Measurements from ENCODE around the gene H6PD. TPM values are rescaled to one million over a fixed set of nuclear protein-coding genes. Genes with fewer than 3 reads are reported as not detected.
A peak's percentile ranks its signal among the peaks of the same experiment; 100 is the strongest.

H6PD gene
- total RNA-seq, 8 experiments from 2014 or later: 6.8 to 23.4 (median 9.3) TPM

DNA sequence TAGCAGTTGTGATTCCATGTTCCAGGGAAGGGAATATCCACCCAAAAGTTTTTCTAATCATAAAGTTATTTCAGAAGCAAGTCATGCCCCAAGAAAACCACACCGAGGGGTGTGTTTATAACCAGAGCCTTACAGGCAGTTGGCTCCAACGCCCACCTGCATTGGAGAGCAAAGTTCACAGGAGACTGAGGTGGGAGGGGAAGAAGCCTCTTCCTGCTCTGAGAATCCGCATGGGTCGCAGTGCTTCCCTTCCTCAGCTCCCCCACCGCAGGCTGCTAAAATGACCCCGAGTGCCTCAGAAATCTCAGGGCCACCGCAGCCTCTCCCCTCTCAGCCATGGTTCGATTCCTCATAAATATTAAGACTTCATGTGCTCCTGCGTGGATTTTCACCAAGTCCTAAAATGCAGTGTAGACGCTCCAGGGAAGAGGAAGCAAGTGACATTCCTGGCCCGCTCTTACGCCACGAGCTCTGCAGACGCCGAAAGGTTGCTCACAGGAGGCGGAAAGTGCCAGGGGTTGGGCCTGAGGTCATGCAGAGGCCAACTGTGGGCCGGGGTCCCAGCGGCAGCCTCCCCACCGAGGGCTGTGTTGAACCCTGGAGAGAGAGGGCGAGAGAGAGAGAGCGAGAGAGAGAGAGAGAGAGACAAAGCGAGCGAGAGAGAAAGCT, 44.7 kb downstream of the H6PD start:
- Histone ChIP-seq H3K4me3 (no peak overlapping the region), H3K4me1 (replicated peaks in 1 of 2) (peaks cover 0 to 22% of the 10 kb centered on the region in 2 donors), H3K27ac (no peak overlapping the region)
- in situ Hi-C loops (cut with MboI; ENCODE audit: low pct_unique_long_range_greater_than_20kb in 2 of 9, low sequenced_read_pairs in 9 of 9, unreplicated experiment in 9 of 9): loop anchor here in 1 of 9 experiments (25.0 kb wide), 1 partner anchor 208 kb away; no protein-coding TSS in a partner anchor
- 20 to 100% (median 63%) methylated on average over 1 to 16 of the region's 23 CpGs; no CpG with 5 or more reads in 1 of the 10 experiments for WGBS, 10 experiments
- ATAC-seq (replicated peaks in 6 of 8): no peak

- Histone ChIP-seq H3K4me3 (no peak overlapping the region), H3K27ac (no peak overlapping the region), H3K4me1 (replicated peaks in 1 of 2) (peaks cover 0 to 22% of the 10 kb centered on the region in 2 donors)
- peak; percentile 87 to 95 (median 90) for ATAC-seq (replicated peaks in 6 of 8)
- WGBS, 10 experiments: 0 to 86% (median 47%) methylated on average over 1 to 13 of the region's 36 CpGs; no CpG with 5 or more reads in 3 of the 10 experiments
- in situ Hi-C loops (cut with MboI; ENCODE audit: low pct_unique_long_range_greater_than_20kb in 2 of 9, low sequenced_read_pairs in 9 of 9, unreplicated experiment in 9 of 9): loop anchor here in 2 of 9 experiments (10.0 to 25.0 kb wide), 2 partner anchors 207 to 215 kb away; no protein-coding TSS in a partner anchor
Measured at GRCh38 chr1:9280015-9280860, 45.7 kb downstream of the H6PD start.

DNA sequence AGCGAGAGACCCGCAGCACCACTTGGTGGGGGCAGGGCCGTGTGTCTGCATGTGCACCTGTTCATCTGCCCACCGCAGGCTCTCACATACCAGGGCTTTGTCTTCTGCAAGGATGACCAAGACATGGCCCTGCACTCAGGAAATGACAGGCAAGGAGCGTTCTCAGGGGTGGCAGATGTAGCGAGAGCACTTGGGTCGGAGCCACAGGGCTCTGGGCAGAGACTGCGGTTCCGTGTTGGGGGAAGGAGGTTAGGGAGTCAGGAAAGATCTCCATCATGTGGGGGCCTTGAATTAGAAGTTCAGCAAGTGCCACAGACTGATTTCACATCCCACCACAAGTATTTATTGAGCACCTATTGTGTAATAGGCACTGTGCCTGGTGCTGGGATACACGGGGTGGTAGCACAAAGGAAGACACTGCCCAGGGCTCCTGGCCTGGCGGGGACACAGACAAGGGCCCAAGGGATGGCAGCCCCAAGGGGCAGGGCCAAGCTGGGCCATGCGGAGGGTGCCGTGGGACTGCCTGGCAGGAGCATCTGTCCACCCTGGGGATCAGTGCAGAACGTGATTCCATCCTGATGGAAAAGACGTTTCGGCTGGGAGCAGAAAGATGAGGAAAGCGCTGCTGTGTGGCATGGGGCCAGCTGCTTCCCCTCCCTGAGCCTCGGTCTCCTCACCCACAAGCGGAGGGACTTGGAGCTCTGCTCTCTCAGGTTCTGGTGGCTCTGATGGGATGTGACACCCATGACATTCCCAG, 46.7 kb downstream of the H6PD start:
- no peak for ATAC-seq (replicated peaks in 6 of 8)
- Histone ChIP-seq H3K4me3 (no peak overlapping the region), H3K27ac (no peak overlapping the region), H3K4me1 (replicated peaks in 1 of 2) (peaks cover 0 to 12% of the 10 kb centered on the region in 2 donors)
- 37 to 90% (median 63%) methylated on average over 1 to 13 of the region's 19 CpGs; no CpG with 5 or more reads in 1 of the 10 experiments for WGBS, 10 experiments
- in situ Hi-C loops (cut with MboI; ENCODE audit: low pct_unique_long_range_greater_than_20kb in 2 of 9, low sequenced_read_pairs in 9 of 9, unreplicated experiment in 9 of 9): loop anchor here in 2 of 9 experiments (10.0 to 25.0 kb wide), 2 partner anchors 206 to 214 kb away; no protein-coding TSS in a partner anchor

- in situ Hi-C loops (cut with MboI; ENCODE audit: low pct_unique_long_range_greater_than_20kb in 2 of 9, low sequenced_read_pairs in 9 of 9, unreplicated experiment in 9 of 9): loop anchor here in 2 of 9 experiments (10.0 to 25.0 kb wide), 2 partner anchors 205 to 213 kb away; no protein-coding TSS in a partner anchor
- peaks cover 0 to 12% of the 10 kb centered on the region in 2 donors for H3K4me1 ChIP-seq (replicated peaks in 1 of 2)
- ATAC-seq (replicated peaks in 6 of 8): peak in 5 of 8 experiments; percentile 5 to 48 (median 13)
- H3K27ac ChIP-seq: no peak overlapping the region
- WGBS, 10 experiments: 10 to 90% (median 49%) methylated on average over 1 to 9 of the region's 12 CpGs; no CpG with 5 or more reads in 3 of the 10 experiments
- H3K4me3 ChIP-seq: no peak overlapping the region
Measured at GRCh38 chr1:9281908-9282695, 47.5 kb downstream of the H6PD start.

- H3K4me3 ChIP-seq: no peak overlapping the region
- peaks cover 0 to 12% of the 10 kb centered on the region in 2 donors for H3K4me1 ChIP-seq (replicated peaks in 1 of 2)
- no peak overlapping the region for H3K27ac ChIP-seq
- WGBS, 10 experiments: 59 to 100% (median 74%) methylated on average over 1 to 3 of the region's 4 CpGs; no CpG with 5 or more reads in 6 of the 10 experiments
- in situ Hi-C loops (cut with MboI; ENCODE audit: low pct_unique_long_range_greater_than_20kb in 2 of 9, low sequenced_read_pairs in 9 of 9, unreplicated experiment in 9 of 9): loop anchor here in 2 of 9 experiments (10.0 to 25.0 kb wide), 2 partner anchors 205 to 212 kb away; no protein-coding TSS in a partner anchor
- ATAC-seq (replicated peaks in 6 of 8): no peak
Measured at GRCh38 chr1:9282696-9282955, 48.1 kb downstream of the H6PD start.

- Histone ChIP-seq H3K4me1 (replicated peaks in 1 of 2) (peaks cover 0 to 12% of the 10 kb centered on the region in 2 donors), H3K27ac (no peak overlapping the region), H3K4me3 (no peak overlapping the region)
- 78 to 100% (median 86%) methylated on average over 1 to 2 of the region's 2 CpGs; no CpG with 5 or more reads in 1 of the 10 experiments for WGBS, 10 experiments
- in situ Hi-C loops (cut with MboI; ENCODE audit: low pct_unique_long_range_greater_than_20kb in 2 of 9, low sequenced_read_pairs in 9 of 9, unreplicated experiment in 9 of 9): loop anchor here in 2 of 9 experiments (10.0 to 25.0 kb wide), 2 partner anchors 203 to 211 kb away; no protein-coding TSS in a partner anchor
- no peak for ATAC-seq (replicated peaks in 6 of 8)
Measured at GRCh38 chr1:9284061-9284460, 49.5 kb downstream of the H6PD start.

GRCh38 chr1:9286556-9286955, 52.0 kb downstream of the H6PD start:
- Histone ChIP-seq H3K4me1 (replicated peaks in 1 of 2) (peaks cover 12 to 15% of the 10 kb centered on the region in 2 donors), H3K4me3 (no peak overlapping the region), H3K27ac (no peak overlapping the region)
- no peak for ATAC-seq (replicated peaks in 6 of 8)
- 71 to 100% (median 94%) methylated on average over 1 to 6 of the region's 6 CpGs; no CpG with 5 or more reads in 3 of the 10 experiments for WGBS, 10 experiments
- in situ Hi-C loops (cut with MboI; ENCODE audit: low pct_unique_long_range_greater_than_20kb in 2 of 9, low sequenced_read_pairs in 9 of 9, unreplicated experiment in 9 of 9): loop anchor here in 2 of 9 experiments (10.0 to 25.0 kb wide), 2 partner anchors 201 to 208 kb away; no protein-coding TSS in a partner anchor

DNA sequence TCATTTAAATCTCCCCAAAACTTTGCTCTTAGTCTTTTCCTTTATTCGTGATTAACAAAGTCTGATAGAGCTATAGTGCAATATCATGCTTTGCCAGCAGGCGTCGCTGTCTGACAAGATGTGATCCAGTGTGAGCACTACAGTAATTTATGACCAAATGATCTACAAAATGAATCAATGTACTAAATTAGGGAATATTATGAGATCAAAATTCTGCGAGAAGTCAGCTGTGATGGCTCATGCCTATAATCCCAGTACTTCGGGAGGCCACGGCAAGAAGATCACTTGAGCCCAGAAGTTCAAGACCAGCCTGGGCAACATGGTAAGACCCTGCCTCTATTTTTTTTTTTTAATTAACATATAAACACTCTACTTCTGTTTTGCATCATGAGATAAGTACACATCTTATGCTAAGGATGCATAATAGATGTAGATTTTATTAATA, 54.5 kb downstream of the H6PD start:
- in situ Hi-C loops (cut with MboI; ENCODE audit: low pct_unique_long_range_greater_than_20kb in 2 of 9, low sequenced_read_pairs in 9 of 9, unreplicated experiment in 9 of 9): loop anchor here in 2 of 9 experiments (10.0 to 25.0 kb wide), 2 partner anchors 198 to 206 kb away; no protein-coding TSS in a partner anchor
- H3K4me1 ChIP-seq (replicated peaks in 1 of 2): peaks cover 13 to 15% of the 10 kb centered on the region in 2 donors
- no peak for ATAC-seq (replicated peaks in 6 of 8)
- 0 to 57% (median 44%) methylated on average over 4 to 6 of the region's 6 CpGs for WGBS, 10 experiments
- H3K27ac ChIP-seq: no peak overlapping the region
- no peak overlapping the region for H3K4me3 ChIP-seq

GRCh38 chr1:9289711-9290485, 55.3 kb downstream of the H6PD start:
- Histone ChIP-seq H3K27ac (peak overlapping the region; percentile 57 to 65), H3K4me3 (no peak overlapping the region), H3K4me1 (replicated peaks in 1 of 2) (peaks cover 16 to 17% of the 10 kb centered on the region in 2 donors)
- WGBS, 10 experiments: 25 to 60% (median 45%) methylated on average over 3 to 4 of the region's 5 CpGs; no CpG with 5 or more reads in 6 of the 10 experiments
- peak; percentile 4 to 74 (median 60) for ATAC-seq (replicated peaks in 6 of 8)
- in situ Hi-C loops (cut with MboI; ENCODE audit: low pct_unique_long_range_greater_than_20kb in 2 of 9, low sequenced_read_pairs in 9 of 9, unreplicated experiment in 9 of 9): loop anchor here in 2 of 9 experiments (10.0 to 25.0 kb wide), 2 partner anchors 197 to 205 kb away; no protein-coding TSS in a partner anchor

DNA sequence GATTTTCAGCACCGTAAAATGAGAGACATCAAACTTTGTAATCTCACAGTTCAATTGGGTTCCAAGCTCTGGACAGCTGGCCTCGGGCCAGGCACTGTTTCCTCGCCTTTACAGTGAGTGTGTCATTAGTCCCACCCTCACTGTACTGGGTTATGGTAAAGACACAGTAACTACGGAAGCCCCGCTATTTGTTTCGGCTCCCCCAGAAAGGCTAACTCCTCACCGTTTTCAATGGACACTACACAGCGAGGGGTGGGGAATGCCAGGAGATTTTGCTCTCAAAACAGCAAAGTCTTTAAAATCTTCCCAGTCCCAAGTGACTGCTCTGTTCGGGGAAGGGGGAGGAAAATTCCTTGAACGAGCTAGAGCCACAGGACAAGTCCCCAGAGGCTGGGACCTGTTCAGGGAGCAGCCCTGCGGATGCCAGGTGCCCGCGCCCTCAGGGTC, 57.4 kb downstream of the H6PD start:
- peak overlapping the region in 1 of 2 donors; percentile 24 for H3K27ac ChIP-seq
- WGBS, 10 experiments: 0 to 83% (median 34%) methylated on average over 1 to 12 of the region's 13 CpGs; no CpG with 5 or more reads in 1 of the 10 experiments

More for the DNA sequence above, 57.4 kb downstream of the H6PD start:
- Histone ChIP-seq H3K4me1 (replicated peaks in 1 of 2) (peaks cover 22 to 24% of the 10 kb centered on the region in 2 donors), H3K4me3 (peak overlapping the region; percentile 53 to 78 (median 64))
- in situ Hi-C loops (cut with MboI; ENCODE audit: low pct_unique_long_range_greater_than_20kb in 2 of 9, low sequenced_read_pairs in 9 of 9, unreplicated experiment in 9 of 9): loop anchor here in 1 of 9 experiments (25.0 kb wide), 1 partner anchor 195 kb away; no protein-coding TSS in a partner anchor
- ATAC-seq (replicated peaks in 6 of 8): peak in 2 of 8 experiments; percentile 2 to 4
